HEK293 (cell line): ENCODE measurements around the gene C6orf120.
A peak's percentile ranks its signal among the peaks of the same experiment; 100 is the strongest.

ENCODE experiments used
- ELK4 ChIP-seq: IDR thresholded peaks from 2 replicates; pipeline ENCODE4 v1.6.1; 2011; ENCODE audit warnings: mild to moderate bottlenecking, low read depth, low read length, borderline replicate concordance
- GLI2 ChIP-seq: fragments of 450-650 bp; formaldehyde crosslinking; IDR thresholded peaks from 2 replicates; pipeline ENCODE4; 2017; ENCODE audit warnings: missing biosample characterization, missing genetic modification characterization, low read depth, borderline replicate concordance
- GLI4 ChIP-seq: fragments of 450-650 bp; formaldehyde crosslinking; IDR thresholded peaks from 2 replicates; pipeline ENCODE4 v1.5.1; 2016; ENCODE audit warnings: missing biosample characterization, missing genetic modification characterization
- GLIS1 ChIP-seq: fragments of 450-650 bp; formaldehyde crosslinking; IDR thresholded peaks from 2 replicates; pipeline ENCODE4 v1.5.1; 2016; ENCODE audit warnings: missing biosample characterization, missing genetic modification characterization
- KLF1 ChIP-seq: fragments of 450-650 bp; formaldehyde crosslinking; IDR thresholded peaks from 2 replicates; pipeline ENCODE4 v1.5.1; 2016; ENCODE audit warnings: missing biosample characterization, missing genetic modification characterization
- MEIS1 ChIP-seq: sonication (generic); formaldehyde crosslinking; IDR thresholded peaks from 2 replicates; pipeline ENCODE4 v1.8.1; 2022; ENCODE audit warnings: missing genetic modification reagents, mild to moderate bottlenecking, borderline replicate concordance
- PATZ1 ChIP-seq: fragments of 450-650 bp; formaldehyde crosslinking; IDR thresholded peaks from 2 replicates; pipeline ENCODE4 v1.5.1; 2016; ENCODE audit warnings: missing biosample characterization, missing genetic modification characterization
- PRDM6 ChIP-seq: fragments of 450-650 bp; formaldehyde crosslinking; IDR thresholded peaks from 2 replicates; pipeline ENCODE4 v1.5.1; 2017; ENCODE audit warnings: missing biosample characterization, missing genetic modification characterization
- REST ChIP-seq: fragments of 450-650 bp; formaldehyde crosslinking; IDR thresholded peaks from 2 replicates; pipeline ENCODE4 v1.5.1; 2016; ENCODE audit warnings: missing biosample characterization, missing genetic modification characterization
- ZBTB26 ChIP-seq: fragments of 450-650 bp; formaldehyde crosslinking; optimal IDR thresholded peaks from 2 replicates; pipeline ENCODE3; 2016; ENCODE audit warnings: missing biosample characterization, mild to moderate bottlenecking, missing genetic modification characterization
- ZFHX2 ChIP-seq: fragments of 450-650 bp; formaldehyde crosslinking; conservative IDR thresholded peaks from 2 replicates; pipeline ENCODE4 v1.5.1; 2016; ENCODE audit warnings: missing biosample characterization, missing genetic modification characterization
- ZNF114 ChIP-seq: fragments of 450-650 bp; formaldehyde crosslinking; IDR thresholded peaks from 2 replicates; pipeline ENCODE4 v1.5.0; 2017; ENCODE audit warnings: missing biosample characterization, missing genetic modification characterization
- ZNF146 ChIP-seq: fragments of 450-650 bp; formaldehyde crosslinking; IDR thresholded peaks from 2 replicates; pipeline ENCODE4 v1.5.1; 2016; ENCODE audit warnings: missing biosample characterization, missing genetic modification characterization
- ZNF175 ChIP-seq: fragments of 450-650 bp; formaldehyde crosslinking; IDR thresholded peaks from 2 replicates; pipeline ENCODE4 v1.5.1; 2016; ENCODE audit warnings: missing biosample characterization, missing genetic modification characterization
- ZNF18 ChIP-seq: fragments of 450-650 bp; formaldehyde crosslinking; IDR thresholded peaks from 2 replicates; pipeline ENCODE4 v1.5.1; 2016; ENCODE audit warnings: missing biosample characterization, missing genetic modification characterization
- ZNF341 ChIP-seq: fragments of 450-650 bp; formaldehyde crosslinking; IDR thresholded peaks from 2 replicates; pipeline ENCODE4; 2016; ENCODE audit warnings: low read depth, missing biosample characterization, missing genetic modification characterization
- ZNF354C ChIP-seq: fragments of 450-650 bp; formaldehyde crosslinking; IDR thresholded peaks from 2 replicates; pipeline ENCODE4 v1.5.1; 2016; ENCODE audit warnings: missing biosample characterization, missing genetic modification characterization, low read depth, borderline replicate concordance
- ZNF37A ChIP-seq: fragments of 450-650 bp; IDR thresholded peaks from 2 replicates; pipeline ENCODE4 v1.5.1; 2018; ENCODE audit warnings: missing biosample characterization, missing genetic modification characterization
- ZNF416 ChIP-seq: fragments of 450-650 bp; formaldehyde crosslinking; IDR thresholded peaks from 2 replicates; pipeline ENCODE4 v1.5.1; 2016; ENCODE audit warnings: missing biosample characterization, missing genetic modification characterization
- ZNF660 ChIP-seq: fragments of 450-650 bp; IDR thresholded peaks from 2 replicates; pipeline ENCODE4 v1.5.1; 2018; ENCODE audit warnings: missing biosample characterization, mild to moderate bottlenecking, missing genetic modification characterization
- ZNF701 ChIP-seq: fragments of 450-650 bp; formaldehyde crosslinking; IDR thresholded peaks from 2 replicates; pipeline ENCODE4 v1.5.1; 2016; ENCODE audit warnings: missing biosample characterization, missing genetic modification characterization
- ZNF791 ChIP-seq: fragments of 450-650 bp; formaldehyde crosslinking; IDR thresholded peaks from 2 replicates; pipeline ENCODE4 v1.5.1; 2016; ENCODE audit warnings: missing biosample characterization, missing genetic modification characterization

C6orf120 gene

GRCh38 chr6:169723200-169723909 is 21.4 kb downstream of the C6orf120 start (continued):
- TF ChIP-seq KLF1 (tag by site-specific recombination) (no peak), ZNF354C (tag by site-specific recombination) (no peak), ZNF660 (tag by site-specific recombination) (0 out of 2 replicates have a peak, but pooled peaks have one; percentile 41), ZNF114 (no peak), GLIS1 (tag by site-specific recombination) (no peak), ZNF701 (tag by site-specific recombination) (no peak), PRDM6 (no peak), ELK4 (no peak), MEIS1 (no peak), GLI4 (tag by site-specific recombination) (no peak), ZNF146 (tag by site-specific recombination) (no peak), PATZ1 (tag by site-specific recombination) (no peak; the same call in 1 of the 2 replicates), ZNF791 (tag by site-specific recombination) (no peak), ZNF175 (tag by site-specific recombination) (no peak), ZNF341 (tag by site-specific recombination) (no peak), ZFHX2 (tag by site-specific recombination) (peak; percentile 82), REST (no peak), ZNF416 (tag by site-specific recombination) (no peak), ZNF18 (no peak), GLI2 (tag by site-specific recombination) (no peak), ZBTB26 (tag by site-specific recombination) (peak; percentile 88), ZNF37A (tag by site-specific recombination) (no peak)
